Measurements from ENCODE around the gene FCHO2. TPM values are rescaled to one million over a fixed set of nuclear protein-coding genes. Genes with fewer than 3 reads are reported as not detected.

FCHO2 gene
- total and polyA plus RNA-seq, 2 of the 4 experiments (the other 2 are of a cell fraction) = 6.1 to 23.5 TPM

DNA sequence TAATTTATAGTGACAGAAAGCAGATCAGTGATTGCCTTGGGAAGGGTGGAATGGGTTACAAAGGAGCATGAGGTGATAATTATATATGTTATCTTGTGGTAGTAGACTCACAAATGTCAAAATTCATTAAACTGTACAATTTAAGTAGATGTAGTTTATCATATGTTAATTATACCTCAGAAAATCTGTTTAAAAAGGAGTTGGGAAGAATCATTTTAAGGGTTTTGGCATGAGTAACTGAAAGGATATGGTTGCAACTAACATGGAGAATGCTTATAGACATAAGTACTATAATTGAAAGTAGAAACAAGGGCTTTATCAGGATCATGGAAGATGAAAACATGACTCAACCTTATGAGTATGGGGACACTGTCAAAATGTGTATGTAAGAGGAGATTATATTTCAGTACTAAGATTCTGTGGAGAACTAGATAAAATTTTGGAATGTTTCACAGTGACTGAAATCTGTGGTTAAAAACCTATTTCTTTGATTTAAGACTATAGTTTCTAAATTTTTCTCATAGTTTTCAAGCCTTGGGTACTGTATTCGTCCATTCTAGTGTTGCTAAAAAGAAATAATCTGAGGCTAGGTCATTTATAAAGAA, 73.3 kb downstream of the FCHO2 start:
- H2BK20ac ChIP-seq (ENCODE audit: low read depth, low read length) = no peak overlapping the region
- no peak overlapping the region for H3K56ac ChIP-seq (ENCODE audit: extremely low read depth, insufficient read depth, low read length)
- 0 out of 3 replicates have a peak overlapping the region, but pooled peaks have one; percentile 80 for H2BK15ac ChIP-seq (ENCODE audit: low read depth, low read length)
- 0 out of 2 replicates have a peak overlapping the region, but pooled peaks have one; percentile 46 for H3K27ac ChIP-seq (ENCODE audit: insufficient read depth, low read length)
- DNase-seq (peak; percentile 85), ATAC-seq (ENCODE audit: low read depth) (peak; percentile 59)
- ChIA-PET CTCF (no interaction called here), POLR2A (ENCODE audit: unreplicated experiment) (no interaction called here)
- H3K4ac ChIP-seq (ENCODE audit: low read depth, low read length) = peak overlapping the region; percentile 18; the same call in 1 of the 2 replicates
- no peak overlapping the region for H3K9ac ChIP-seq (ENCODE audit: low read depth, low read length)
- H3K4me3 ChIP-seq (ENCODE audit: insufficient read depth, low read depth, low read length) = no peak overlapping the region
- BruUV-seq (replicated peaks) = no TSS peak
- H2AK5ac ChIP-seq (ENCODE audit: low read depth, low read length) = no peak overlapping the region; the same call in 1 of the 2 replicates
- H3K9me3 ChIP-seq (ENCODE audit: control insufficient read depth, insufficient read depth, low read length) = no peaks in the 10 kb centered on the region
- H3K18ac ChIP-seq (ENCODE audit: low read depth, low read length) = no peak overlapping the region
- peaks cover 5% of the 10 kb centered on the region for H3K4me1 ChIP-seq (ENCODE audit: control insufficient read depth, insufficient read depth, low read length)
- TF ChIP-seq BHLHE40 (IDR thresholded peaks at IDR 0.05; ENCODE audit: low read depth, low read length) (no peak), CEBPB (IDR thresholded peaks at IDR 0.05; ENCODE audit: low read depth, low read length) (peak; percentile 30; the same call in 1 of the 2 replicates), SMC3 (IDR thresholded peaks at IDR 0.05; ENCODE audit: low read depth, low read length) (no peak), RAD21 (IDR thresholded peaks at IDR 0.05; ENCODE audit: low read length) (no peak)
- TF ChIP-seq, protein P1, sequence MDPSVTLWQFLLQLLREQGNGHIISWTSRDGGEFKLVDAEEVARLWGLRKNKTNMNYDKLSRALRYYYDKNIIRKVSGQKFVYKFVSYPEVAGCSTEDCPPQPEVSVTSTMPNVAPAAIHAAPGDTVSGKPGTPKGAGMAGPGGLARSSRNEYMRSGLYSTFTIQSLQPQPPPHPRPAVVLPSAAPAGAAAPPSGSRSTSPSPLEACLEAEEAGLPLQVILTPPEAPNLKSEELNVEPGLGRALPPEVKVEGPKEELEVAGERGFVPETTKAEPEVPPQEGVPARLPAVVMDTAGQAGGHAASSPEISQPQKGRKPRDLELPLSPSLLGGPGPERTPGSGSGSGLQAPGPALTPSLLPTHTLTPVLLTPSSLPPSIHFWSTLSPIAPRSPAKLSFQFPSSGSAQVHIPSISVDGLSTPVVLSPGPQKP (IDR thresholded peaks at IDR 0.05; ENCODE audit: borderline replicate concordance, low read depth, low read length) = no peak
- H3K14ac ChIP-seq (replicated peaks; ENCODE audit: low read depth, low read length) = 0 out of 2 replicates have a peak overlapping the region, but pooled peaks have one; percentile 10
- dilution Hi-C loops (cut with HindIII; ENCODE audit: low sequenced_read_pairs, unreplicated experiment) = no loop called here
- H3K9me1 ChIP-seq (ENCODE audit: insufficient read depth, low read length) = peaks cover 6% of the 10 kb centered on the region
- no peak overlapping the region for H4K5ac ChIP-seq (ENCODE audit: low read depth, low read length)
- no peak overlapping the region for H2AK9ac ChIP-seq (replicated peaks; ENCODE audit: low read depth, low read length, poor library complexity)
- no peak overlapping the region for H3K23ac ChIP-seq (ENCODE audit: low read depth, low read length)
- no peak overlapping the region for H3K4me2 ChIP-seq (ENCODE audit: low read depth, low read length)
- H2BK120ac ChIP-seq (ENCODE audit: low read depth, low read length) = 0 out of 2 replicates have a peak overlapping the region, but pooled peaks have one; percentile 56
- no peaks in the 10 kb centered on the region for H4K20me1 ChIP-seq (ENCODE audit: insufficient read depth, low read length)
- peaks cover 4 to 7% of the 10 kb centered on the region in 2 experiments; a peak in 2 of 4 replicates for H3K79me1 ChIP-seq (ENCODE audit: low read depth in 1 of 2, low read length in 2 of 2)
- H3K27me3 ChIP-seq (ENCODE audit: control insufficient read depth, insufficient read depth, low read length) = no peaks in the 10 kb centered on the region
- no peak overlapping the region for H2AFZ ChIP-seq (replicated peaks; ENCODE audit: low read length, poor library complexity)
- no CpG with 5 or more reads among the region's 1 CpG for WGBS, 2 experiments (ENCODE audit: extremely low coverage in 2 of 2, insufficient read length in 1 of 2)
- intact Hi-C loops (cut with micrococcal nuclease) = no loop called here
- H2BK5ac ChIP-seq (ENCODE audit: low read depth, low read length, poor library complexity, severe bottlenecking) = peak overlapping the region; percentile 65
- peaks cover 4% of the 10 kb centered on the region; the same call in 1 of the 2 replicates for H3K36me3 ChIP-seq (ENCODE audit: control insufficient read depth, insufficient read depth, low read length)
- 0 out of 4 replicates have a peak overlapping the region, but pooled peaks of 1 of the 2 experiments have one; percentile 65 for H4K8ac ChIP-seq (ENCODE audit: low read depth in 2 of 2, low read length in 2 of 2)
- in situ Hi-C loops (cut with MboI; ENCODE audit: low sequenced_read_pairs) = no loop called here
- H4K91ac ChIP-seq (ENCODE audit: insufficient read depth, low read depth, low read length) = no peak overlapping the region

Measured in IMR-90 (cell line).